HepG2 (cell line): ENCODE results near the gene BIRC7. TPM values are rescaled to one million over a fixed set of nuclear protein-coding genes. Genes with fewer than 3 reads are reported as not detected.

ENCODE experiments used
- ARHGAP35 ChIP-seq: sonication (generic); formaldehyde crosslinking; IDR thresholded peaks from 2 replicates; pipeline ENCODE4 v1.9.0; 2022; ENCODE audit warnings: mild to moderate bottlenecking, inconsistent platforms, moderate library complexity, missing genetic modification reagents, borderline replicate concordance
- CAMTA2 ChIP-seq: sonication (generic); formaldehyde crosslinking; IDR thresholded peaks from 2 replicates; pipeline ENCODE4 v1.4.0; 2020; ENCODE audit warnings: mild to moderate bottlenecking, missing genetic modification reagents, borderline replicate concordance
- GZF1 ChIP-seq: sonication (generic); formaldehyde crosslinking; IDR thresholded peaks from 2 replicates; pipeline ENCODE4 v1.5.1; 2020; ENCODE audit warnings: mild to moderate bottlenecking, missing genetic modification reagents
- SP2 ChIP-seq: sonication (generic); formaldehyde crosslinking; IDR thresholded peaks from 2 replicates; pipeline ENCODE4 v1.5.1; 2020; ENCODE audit warnings: mild to moderate bottlenecking, missing genetic modification reagents
- TEAD3 ChIP-seq: optimal IDR thresholded peaks from 2 replicates; pipeline ENCODE3; 2016; ENCODE audit warnings: borderline replicate concordance
- ZBTB42 ChIP-seq: sonication (generic); formaldehyde crosslinking; IDR thresholded peaks from 2 replicates; pipeline ENCODE4 v1.5.0; 2020; ENCODE audit warnings: mild to moderate bottlenecking, missing genetic modification reagents
- ZNF318 ChIP-seq: sonication (generic); formaldehyde crosslinking; IDR thresholded peaks from 2 replicates; pipeline ENCODE4 v1.4.0; 2020; ENCODE audit warnings: mild to moderate bottlenecking, missing genetic modification reagents
- ZNF607 ChIP-seq: sonication (generic); formaldehyde crosslinking; IDR thresholded peaks from 2 replicates; pipeline ENCODE4 v1.5.1; 2020; ENCODE audit warnings: missing genetic modification reagents, mild to moderate bottlenecking, borderline replicate concordance
- ZNF644 ChIP-seq: IDR thresholded peaks from 2 replicates; pipeline ENCODE4 v1.6.1; 2016; ENCODE audit warnings: low read depth
- ZSCAN29 ChIP-seq: sonication (generic); formaldehyde crosslinking; conservative IDR thresholded peaks from 2 replicates; pipeline ENCODE4 v1.4.0; 2020; ENCODE audit warnings: mild to moderate bottlenecking, missing genetic modification reagents
- polyA plus RNA-seq, 8 experiments: library from polyadenylated mRNA; depleted of rRNA in 3 of 8; stranded (reverse) in 7 of 8; unstranded in 1 of 8; fragments of >200 nt; fragmentation: Illumina TruSeq in 4 of 8; extraction: Trizol in 4 of 8; gene quantifications; 2 replicates each; pipeline versions ENCODE4 v1.2.1 to v1.2.3, GENCODE V29; 2011 to 2016; ENCODE audit warnings: low read depth in 4 of 8, missing spikeins in 1 of 8, mixed read lengths in 1 of 8; ENCODE audit not compliant: insufficient read depth in 1 of 8
- total RNA-seq, 5 experiments: library from RNA; depleted of rRNA; stranded (reverse); fragments of >200 nt; fragmentation: Illumina TruSeq; extraction: Trizol; gene quantifications; 2 replicates each; pipeline ENCODE4 v1.2.3, GENCODE V29; 2016; ENCODE audit warnings: low read depth in 1 of 5
- TF ChIP-seq, protein P1 (sequence below): sonication (generic); formaldehyde crosslinking; IDR thresholded peaks from 2 replicates; pipeline ENCODE4 v1.4.0; 2020; ENCODE audit warnings: mild to moderate bottlenecking, missing genetic modification reagents, borderline replicate concordance

Gene BIRC7
- total and polyA plus RNA-seq, 2 of the 13 experiments (the other 11 are each of a cell fraction or from before 2014, with no cell fraction given) = 0.27 to 5.1 TPM

DNA sequence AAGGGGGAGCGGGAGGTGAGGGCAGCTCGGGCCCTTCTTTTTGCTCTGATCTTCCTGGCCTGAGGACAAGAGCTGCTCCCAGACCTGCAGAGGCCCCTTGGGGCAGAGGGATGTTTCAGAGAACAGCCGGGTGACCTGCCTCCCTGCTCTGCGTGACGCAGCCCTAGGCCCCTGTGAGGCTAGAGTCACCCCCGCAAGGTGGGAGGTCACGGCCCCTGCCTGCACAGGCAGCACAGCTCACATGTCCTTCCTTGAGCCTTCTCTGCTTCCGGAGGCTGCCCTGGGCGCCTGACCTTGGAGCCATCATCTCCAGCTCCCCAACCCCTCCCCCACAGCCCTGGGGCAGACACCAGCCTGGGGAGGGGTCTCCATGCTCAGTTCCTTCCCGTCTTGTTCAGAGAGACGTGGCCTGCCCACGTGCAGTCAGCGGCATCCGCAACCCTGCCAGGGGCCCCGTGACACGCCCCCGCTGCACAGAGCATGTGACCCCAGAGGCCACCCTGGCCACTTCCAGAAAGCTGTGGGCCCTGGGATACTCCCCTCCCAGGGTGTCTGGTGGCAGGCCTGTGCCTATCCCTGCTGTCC lies at the start of gene BIRC7 (continued):
- TF ChIP-seq ZNF318 = no peak
- TF ChIP-seq ZNF607 (CRISPR knock-in tag) = no peak
- TF ChIP-seq ZBTB42 (CRISPR knock-in tag) = 0 out of 2 replicates have a peak, but pooled peaks have one; percentile 54
- TF ChIP-seq GZF1 (CRISPR knock-in tag) = 0 out of 2 replicates have a peak, but pooled peaks have one; percentile 55
- TF ChIP-seq, protein P1, sequence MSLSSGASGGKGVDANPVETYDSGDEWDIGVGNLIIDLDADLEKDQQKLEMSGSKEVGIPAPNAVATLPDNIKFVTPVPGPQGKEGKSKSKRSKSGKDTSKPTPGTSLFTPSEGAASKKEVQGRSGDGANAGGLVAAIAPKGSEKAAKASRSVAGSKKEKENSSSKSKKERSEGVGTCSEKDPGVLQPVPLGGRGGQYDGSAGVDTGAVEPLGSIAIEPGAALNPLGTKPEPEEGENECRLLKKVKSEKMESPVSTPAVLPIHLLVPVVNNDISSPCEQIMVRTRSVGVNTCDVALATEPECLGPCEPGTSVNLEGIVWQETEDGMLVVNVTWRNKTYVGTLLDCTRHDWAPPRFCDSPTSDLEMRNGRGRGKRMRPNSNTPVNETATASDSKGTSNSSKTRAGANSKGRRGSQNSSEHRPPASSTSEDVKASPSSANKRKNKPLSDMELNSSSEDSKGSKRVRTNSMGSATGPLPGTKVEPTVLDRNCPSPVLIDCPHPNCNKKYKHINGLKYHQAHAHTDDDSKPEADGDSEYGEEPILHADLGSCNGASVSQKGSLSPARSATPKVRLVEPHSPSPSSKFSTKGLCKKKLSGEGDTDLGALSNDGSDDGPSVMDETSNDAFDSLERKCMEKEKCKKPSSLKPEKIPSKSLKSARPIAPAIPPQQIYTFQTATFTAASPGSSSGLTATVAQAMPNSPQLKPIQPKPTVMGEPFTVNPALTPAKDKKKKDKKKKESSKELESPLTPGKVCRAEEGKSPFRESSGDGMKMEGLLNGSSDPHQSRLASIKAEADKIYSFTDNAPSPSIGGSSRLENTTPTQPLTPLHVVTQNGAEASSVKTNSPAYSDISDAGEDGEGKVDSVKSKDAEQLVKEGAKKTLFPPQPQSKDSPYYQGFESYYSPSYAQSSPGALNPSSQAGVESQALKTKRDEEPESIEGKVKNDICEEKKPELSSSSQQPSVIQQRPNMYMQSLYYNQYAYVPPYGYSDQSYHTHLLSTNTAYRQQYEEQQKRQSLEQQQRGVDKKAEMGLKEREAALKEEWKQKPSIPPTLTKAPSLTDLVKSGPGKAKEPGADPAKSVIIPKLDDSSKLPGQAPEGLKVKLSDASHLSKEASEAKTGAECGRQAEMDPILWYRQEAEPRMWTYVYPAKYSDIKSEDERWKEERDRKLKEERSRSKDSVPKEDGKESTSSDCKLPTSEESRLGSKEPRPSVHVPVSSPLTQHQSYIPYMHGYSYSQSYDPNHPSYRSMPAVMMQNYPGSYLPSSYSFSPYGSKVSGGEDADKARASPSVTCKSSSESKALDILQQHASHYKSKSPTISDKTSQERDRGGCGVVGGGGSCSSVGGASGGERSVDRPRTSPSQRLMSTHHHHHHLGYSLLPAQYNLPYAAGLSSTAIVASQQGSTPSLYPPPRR (CRISPR knock-in tag) = no peak
- TF ChIP-seq TEAD3 (CRISPR knock-in tag) = no peak
- TF ChIP-seq ARHGAP35 (CRISPR knock-in tag) = no peak
- TF ChIP-seq CAMTA2 (CRISPR knock-in tag) = no peak
- TF ChIP-seq ZSCAN29 (CRISPR knock-in tag) = no peak
- TF ChIP-seq ZNF644 (CRISPR knock-in tag) = no peak
- TF ChIP-seq SP2 (CRISPR knock-in tag) = no peak
